GM10266 (cell line): ENCODE measurements around the gene RASIP1.
A peak's percentile ranks its signal among the peaks of the same experiment; 100 is the strongest.

Experiments used
- DNase-seq: peaks from one replicate; pipeline ENCODE4 v3.0.0; 2012; ENCODE audit errors: extremely low spot score
- TF ChIP-seq, protein P1 (sequence below): IDR thresholded peaks from 2 replicates; pipeline ENCODE4 v1.5.1; 2012; ENCODE audit warnings: mild to moderate bottlenecking, low read depth; ENCODE audit not compliant: control insufficient read depth, insufficient read depth; ENCODE audit errors: missing control alignments

RASIP1 gene

GRCh38 chr19:48716562-48717291 lies 23.7 kb downstream of the RASIP1 start:
- DNase-seq = no peak
- TF ChIP-seq, protein P1, sequence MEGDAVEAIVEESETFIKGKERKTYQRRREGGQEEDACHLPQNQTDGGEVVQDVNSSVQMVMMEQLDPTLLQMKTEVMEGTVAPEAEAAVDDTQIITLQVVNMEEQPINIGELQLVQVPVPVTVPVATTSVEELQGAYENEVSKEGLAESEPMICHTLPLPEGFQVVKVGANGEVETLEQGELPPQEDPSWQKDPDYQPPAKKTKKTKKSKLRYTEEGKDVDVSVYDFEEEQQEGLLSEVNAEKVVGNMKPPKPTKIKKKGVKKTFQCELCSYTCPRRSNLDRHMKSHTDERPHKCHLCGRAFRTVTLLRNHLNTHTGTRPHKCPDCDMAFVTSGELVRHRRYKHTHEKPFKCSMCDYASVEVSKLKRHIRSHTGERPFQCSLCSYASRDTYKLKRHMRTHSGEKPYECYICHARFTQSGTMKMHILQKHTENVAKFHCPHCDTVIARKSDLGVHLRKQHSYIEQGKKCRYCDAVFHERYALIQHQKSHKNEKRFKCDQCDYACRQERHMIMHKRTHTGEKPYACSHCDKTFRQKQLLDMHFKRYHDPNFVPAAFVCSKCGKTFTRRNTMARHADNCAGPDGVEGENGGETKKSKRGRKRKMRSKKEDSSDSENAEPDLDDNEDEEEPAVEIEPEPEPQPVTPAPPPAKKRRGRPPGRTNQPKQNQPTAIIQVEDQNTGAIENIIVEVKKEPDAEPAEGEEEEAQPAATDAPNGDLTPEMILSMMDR = no peak

GRCh38 chr19:48715681-48716171 lies 24.7 kb downstream of the RASIP1 start:
- TF ChIP-seq, protein P1 = no peak
- DNase-seq = no peak

GRCh38 chr19:48714759-48715675 lies 25.4 kb downstream of the RASIP1 start:
- DNase-seq = no peak
- TF ChIP-seq, protein P1 = no peak

DNA sequence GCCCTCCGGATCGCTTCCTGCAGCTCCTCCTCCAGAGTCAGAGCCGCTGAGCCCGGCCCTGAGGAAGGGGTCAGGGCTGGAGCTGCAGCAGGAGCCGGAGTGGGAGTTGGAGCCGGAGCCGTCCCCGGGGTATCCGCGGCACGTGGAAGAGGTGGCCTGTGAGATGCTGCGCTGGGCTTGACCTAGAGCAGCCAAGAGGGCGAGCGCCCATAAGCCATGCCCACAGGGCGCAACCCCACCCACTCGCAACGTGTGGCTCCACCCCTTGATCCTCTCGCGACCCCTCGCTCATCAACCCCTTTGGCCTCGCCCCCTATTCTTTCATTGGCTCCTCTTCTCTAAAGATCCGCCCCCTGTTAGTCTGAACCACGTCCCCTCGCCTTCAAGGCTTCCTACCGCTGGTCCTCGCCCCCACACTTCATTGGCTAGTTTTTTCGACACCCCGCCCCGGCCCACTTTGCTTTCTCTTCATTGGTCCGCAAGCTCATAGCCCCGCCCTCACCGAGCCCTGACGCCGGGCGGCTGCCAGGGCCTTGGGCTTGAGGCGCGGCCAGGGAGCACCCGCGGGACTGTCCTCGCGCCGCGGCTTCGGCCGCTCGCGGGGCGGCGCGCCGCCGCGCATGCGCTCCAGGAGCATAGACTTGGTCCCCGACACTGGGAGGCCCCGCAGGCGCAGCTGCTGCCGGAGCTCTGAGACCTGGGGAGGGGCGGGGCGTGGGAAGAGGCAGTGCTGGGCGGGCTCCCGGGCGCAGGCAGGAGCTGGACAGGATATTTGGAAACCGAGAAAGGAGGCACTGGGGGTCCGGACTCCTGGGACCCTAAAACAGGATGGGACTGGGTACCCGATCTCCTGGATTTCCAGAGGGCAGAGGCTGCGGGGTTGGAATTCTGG lies 26.3 kb downstream of the RASIP1 start:
- TF ChIP-seq, protein P1 = peak; percentile 20
- DNase-seq = peak; percentile 99

DNA sequence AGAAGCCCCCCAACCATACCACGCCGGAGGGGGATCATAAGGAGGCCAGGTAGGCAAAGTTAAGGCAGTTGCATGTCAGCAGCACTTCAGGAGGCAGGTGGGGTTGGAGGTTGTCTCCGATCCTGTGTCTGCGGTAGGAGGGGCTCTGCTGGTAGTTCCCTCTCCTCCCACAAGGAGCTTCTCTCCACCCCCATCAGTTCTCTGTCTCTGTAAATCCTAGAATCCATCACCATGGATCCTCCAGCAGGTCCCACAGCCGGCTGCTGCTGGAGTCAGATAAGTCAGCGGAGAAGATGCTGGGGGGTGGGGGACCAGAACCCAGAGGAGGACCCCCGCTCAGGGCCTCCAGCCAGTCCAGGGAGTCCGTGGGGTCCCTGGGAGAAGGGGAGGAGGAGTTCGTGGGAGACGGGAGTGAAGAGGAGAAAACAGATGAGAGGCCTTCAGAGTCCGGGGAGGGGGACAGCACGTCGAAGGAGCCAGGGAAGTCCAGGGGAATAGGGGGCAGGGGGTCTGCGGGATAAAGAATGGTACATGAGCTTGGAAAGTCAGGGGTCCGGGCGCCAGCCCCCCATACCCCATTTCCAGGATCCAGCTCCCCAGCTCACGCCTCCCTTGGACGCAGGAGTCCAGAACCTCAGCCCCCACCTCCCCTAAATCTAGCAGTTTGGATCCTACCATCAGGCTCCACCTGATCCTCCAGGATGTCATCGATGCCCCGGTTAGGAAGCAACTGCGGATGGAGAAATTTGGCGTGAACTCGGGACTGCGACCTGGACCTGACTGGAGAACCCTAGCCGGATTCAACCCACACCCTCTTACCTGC lies 27.2 kb downstream of the RASIP1 start:
- TF ChIP-seq, protein P1 = no peak
- DNase-seq = no peak

GRCh38 chr19:48711106-48711662 lies 29.2 kb downstream of the RASIP1 start:
- TF ChIP-seq, protein P1 = no peak
- no peak for DNase-seq
